ENCODE data around the gene PABPC4L.

- TF ChIP-seq CTCF (IDR thresholded peaks at IDR 0.05; ENCODE audit: insufficient read depth, low read length) (no peak), POLR2AphosphoS5 (IDR thresholded peaks at IDR 0.05; ENCODE audit: low read depth) (no peak)
Measured at GRCh38 chr4:134154097-134154496, 47.5 kb downstream of the PABPC4L start.

Measured in HL-60 (cell line).